Activated T-cell treated with anti-CD3 and anti-CD28 coated beads, Interleukin-2, amount 50 U/mL, for 48 hours (primary cell): Measurements from ENCODE around the gene ADAM33.

ENCODE experiments used
- DNase-seq, 2 experiments: peaks; one replicate each; pipeline ENCODE4 v3.0.0-alpha.2; 2020

The ADAM33 gene

DNA sequence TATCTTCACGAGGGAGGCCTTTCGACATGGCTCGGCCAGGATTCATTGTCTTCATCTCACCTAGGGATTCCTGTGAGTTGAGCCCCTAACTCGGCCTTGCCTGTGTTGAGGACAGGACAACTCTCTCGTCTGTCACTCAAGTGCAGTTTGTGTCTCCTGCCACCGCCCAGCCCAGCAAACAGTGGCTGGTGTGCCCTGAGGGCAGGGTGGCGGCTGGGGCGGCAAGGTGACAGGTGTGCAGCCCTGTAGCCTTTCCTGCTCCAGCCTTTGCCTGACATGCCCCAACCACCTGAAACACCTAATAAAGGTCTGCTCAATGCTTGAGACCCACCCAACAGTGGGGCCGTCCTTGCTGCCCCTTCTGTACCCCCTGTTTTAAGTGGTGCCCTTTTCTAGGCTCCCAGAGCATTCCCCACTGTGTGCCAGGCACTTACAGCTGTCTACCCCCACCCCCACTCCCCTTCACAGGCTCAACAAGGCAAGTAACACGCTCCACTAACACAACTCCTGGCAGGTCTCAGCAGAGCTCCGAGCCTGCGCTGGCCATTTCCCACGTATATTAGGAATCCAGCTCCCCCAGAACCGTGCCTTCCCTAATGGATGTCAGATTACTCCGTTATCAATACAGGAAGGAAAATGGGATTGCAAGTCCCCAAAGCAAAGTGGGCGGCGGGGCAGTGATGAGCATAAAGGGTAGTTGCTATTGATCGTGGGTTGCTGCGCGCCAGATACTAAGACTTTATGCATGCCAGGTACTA lies 36.3 kb downstream of the ADAM33 start:
- no peak for DNase-seq

DNA sequence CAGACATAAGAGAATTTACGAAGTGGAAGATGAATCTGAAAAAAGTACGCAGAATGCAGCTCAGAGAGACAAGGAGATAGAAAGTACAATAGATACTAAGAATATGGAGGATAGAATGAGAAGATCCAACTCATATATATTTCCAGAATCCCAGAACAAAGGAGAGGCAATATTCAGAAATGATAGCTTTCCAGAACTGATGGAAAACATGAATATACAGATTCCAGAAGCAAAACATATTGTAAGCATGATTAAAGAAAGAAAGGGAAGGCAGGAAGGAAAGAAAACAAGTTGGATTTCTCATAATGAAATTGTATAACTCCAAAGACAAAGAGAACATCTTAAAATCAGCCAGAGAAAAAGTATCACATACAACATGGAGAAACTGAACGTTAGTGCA lies 41.6 kb downstream of the ADAM33 start:
- no peak for DNase-seq

DNA sequence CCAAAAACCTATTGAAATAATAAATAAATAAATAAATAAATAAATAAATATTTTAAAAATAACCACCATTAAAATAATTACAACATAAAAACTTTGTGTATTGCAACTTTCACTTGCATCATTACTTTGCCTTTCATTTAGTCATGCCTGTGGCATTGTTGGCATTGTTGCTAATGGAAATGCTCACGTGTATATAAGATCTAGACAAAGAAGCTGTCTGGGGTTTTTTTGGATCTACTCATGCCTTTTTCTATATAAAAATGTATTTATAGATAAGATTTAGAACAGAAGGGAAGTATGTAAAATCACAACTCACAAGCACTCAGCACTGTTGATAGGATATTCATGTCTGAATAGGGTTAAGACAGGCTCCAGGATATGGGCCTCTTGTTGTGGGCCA lies 46.5 kb downstream of the ADAM33 start:
- DNase-seq = no peak

DNA sequence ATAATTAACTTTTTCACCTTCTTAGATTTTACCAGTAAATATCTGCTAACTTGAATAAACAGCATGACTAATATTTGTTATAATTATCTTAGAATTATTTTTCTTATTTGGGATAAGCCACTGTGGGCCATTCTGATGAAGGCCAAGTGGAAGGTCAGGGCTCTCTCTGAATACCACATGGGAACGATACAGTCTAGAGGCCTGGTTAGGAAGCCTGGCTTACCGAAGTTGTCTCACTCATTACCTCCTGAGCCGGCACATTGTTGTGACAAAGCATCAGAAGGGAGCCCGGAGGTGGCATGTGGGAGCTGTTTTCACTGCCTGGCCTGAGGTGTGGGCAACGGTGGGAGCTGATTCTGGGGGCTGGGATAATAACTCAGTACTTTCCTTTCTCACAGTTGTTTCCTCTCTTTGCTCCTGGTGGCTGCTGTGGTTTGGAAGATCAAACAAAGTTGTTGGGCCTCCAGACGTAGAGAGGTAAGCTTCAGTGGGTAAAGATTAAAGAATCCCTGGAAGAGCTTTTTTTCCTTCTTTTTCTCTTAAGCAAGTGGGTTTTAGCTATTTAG lies 47.8 kb downstream of the ADAM33 start:
- DNase-seq = no peak

DNA sequence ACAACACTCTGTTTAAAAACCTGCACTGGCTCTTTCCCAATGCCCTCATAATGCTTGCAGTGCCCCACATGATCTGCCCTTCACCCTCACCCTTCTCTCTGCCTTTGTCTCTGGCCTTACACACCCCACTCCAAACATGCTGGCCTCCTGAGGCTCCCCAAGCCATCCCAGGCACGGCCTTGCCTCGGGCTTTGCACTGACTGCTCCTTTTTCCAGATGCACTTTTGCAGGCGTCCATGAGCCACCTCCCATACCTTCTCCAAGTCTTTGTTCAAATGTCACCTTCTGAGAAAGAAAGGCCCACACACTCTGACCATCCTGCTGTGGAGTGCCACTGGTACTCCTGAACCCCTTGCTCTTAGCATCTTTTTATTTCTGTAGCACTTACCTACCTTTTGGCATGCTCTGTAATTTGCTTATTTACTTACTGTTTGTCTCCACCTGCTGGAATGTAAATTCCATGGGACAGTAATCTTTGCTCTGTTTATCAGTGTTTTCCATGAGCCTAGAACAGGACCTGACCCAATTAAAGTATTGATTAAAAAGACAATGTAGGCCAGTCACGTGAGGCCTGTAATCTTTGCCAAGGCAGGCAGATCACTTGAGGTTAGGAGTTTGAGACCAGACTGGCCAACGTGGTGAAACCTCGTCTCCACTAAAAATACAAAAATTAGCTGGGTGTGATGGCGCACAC lies 49.4 kb downstream of the ADAM33 start:
- no peak for DNase-seq

DNA sequence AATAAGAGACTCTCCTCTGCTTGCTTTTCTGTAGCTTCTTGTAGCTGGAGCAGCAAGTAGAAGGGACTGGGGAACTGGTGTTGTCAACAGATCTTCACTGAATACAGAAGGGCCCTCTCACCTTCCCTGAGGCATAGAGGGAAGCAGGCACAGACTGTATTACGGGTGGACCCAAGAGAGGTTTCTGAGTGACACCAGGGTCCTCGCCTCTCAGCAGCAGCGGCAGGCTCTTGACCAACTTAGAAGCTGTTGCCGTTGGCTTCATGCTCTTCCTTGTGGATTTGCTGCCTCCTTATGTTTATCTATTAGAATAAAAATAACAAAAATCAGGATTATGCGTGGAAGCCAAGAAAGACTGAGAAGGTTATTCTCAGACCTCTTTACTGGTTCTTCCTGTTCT lies 50.3 kb downstream of the ADAM33 start:
- DNase-seq = no peak

DNA sequence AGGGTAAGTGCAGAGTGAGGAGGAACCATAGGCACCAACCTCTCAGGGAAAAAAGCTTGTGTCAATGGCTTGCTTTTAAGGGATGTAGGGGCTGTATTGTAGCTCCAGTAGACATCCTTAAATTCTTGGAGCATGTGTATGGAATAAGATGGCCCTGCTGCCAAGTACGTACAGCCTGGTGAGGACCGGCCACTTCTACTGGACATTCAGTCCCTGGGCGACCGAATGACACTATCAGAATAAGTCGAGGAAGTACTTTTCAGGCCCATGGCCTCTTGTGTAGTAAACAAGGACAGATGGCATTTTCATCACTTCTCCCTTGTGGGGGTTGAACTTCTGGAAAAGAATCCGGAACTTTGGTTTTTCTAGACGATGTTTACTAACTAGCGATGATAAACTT lies 51.4 kb downstream of the ADAM33 start:
- no peak for DNase-seq

DNA sequence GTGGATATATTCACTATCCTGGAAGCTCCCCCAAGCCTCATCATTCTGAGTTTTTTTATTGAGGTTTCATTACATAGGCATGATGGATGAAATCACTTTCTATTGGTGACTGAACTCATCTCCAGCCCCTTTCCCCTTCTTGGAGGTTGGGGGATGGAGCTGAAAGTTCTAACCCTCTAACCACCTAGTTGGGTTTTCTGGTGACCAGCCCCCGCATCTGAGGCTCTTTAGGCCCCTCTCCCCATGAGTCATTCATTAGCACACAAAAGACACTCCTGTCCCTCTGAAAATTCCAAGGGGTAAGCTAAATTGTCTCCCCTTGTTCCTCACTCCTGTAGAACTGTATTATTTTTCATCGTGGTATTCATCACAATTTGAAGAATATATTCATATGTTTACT lies 51.9 kb downstream of the ADAM33 start:
- no peak for DNase-seq

DNA sequence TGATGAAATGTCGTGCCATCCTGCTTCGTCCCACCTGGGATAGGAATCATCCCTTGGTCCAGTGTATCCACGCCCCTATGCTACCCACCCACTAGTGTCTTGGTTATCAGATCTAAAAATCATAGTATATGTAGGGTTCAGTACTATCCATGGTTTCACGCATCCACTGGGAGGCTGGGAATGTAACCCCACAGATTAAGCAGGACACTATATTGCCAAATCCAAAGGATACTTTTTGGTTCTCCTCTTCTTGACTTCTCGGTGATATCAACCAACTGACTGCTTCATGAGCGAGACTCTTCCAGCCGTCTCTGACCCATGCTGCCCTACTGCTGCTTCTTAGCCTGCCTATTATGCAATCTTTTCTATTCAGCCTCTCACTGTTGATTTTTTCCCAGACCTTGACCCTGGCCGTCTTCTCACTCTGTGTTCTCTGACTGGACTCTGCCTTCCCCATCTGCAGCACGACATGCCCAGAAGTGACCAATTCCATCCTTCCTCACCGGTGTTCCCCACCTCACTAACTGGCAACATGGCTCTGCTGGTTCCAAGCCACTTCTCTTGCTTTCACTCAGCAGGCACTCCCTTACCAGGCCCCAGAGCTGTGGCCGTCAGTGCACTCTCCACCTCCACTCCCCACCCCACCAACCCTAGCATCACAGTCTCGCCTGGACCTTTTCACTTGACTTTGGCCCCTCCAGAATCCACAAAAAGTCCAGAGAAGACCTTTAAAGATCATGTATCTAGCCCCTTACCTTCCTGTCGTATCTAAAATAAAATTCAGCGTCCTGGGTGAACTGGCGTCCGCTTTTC lies 53.1 kb downstream of the ADAM33 start:
- DNase-seq = no peak

DNA sequence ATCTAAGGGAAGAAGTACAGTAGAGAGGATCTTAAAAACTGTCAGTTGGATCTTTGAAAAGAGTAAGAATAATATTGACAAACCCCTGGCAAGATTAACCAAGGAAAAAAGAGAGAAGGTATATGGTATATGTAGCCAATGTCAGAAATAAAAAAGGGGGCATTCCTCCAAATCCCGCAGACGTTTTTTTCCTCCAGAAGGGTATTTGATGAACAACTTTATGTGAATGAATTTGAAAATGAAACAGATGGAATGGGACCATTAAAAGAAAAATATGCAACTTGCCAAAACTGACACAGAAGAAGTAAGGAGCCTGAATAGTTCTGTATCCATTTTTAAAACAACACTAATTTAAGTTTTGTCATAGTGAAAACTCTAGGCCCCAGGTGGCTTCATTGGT lies 54.3 kb downstream of the ADAM33 start:
- no peak for DNase-seq

DNA sequence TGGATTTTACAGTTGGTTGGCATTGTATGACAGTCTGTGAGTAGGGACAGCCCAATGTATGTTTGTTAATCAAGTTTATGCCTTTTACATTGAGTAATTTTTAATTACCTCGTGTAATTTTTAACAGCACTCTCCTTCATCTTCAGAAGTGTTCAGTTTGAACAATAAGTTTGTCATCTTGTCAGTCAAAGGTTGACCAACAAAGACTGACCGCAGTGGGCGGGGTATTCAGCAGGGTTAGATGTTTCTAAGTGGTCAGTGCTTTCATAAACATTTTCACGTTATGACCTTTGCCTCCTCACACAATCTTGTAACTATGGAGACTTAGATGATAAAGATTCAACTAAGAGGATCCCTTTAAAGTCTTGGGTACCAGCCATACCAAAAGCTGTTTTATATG lies 59.4 kb downstream of the ADAM33 start:
- DNase-seq = no peak

DNA sequence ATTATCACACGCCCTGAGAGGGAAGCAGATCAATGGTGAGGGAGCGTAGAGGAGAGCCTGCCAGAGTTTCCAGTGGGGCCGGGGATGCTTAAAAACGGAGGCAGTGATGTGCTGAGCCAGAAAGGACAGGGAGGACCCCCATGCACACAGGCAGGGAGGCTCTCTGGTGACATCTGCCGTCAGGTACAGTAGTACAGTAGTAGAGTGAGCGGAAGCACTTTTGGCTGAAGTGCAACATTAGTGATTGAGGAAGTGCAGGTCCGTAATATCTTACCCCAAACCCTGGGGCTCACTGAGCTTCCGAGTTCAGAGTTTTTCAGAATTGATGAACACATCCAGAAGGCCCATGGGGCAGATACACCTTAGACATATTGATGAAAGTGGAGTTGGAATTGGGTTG lies 60.7 kb downstream of the ADAM33 start:
- no peak for DNase-seq
